Smooth muscle cell (in vitro differentiated cells): ENCODE data around the gene PLIN5. TPM values are rescaled to one million over a fixed set of nuclear protein-coding genes. Genes with fewer than 3 reads are reported as not detected.

Experiments used
- DNase-seq: peaks from one replicate; lab custom pipeline; 2025; ENCODE audit not compliant: unreplicated experiment; lab: John Stamatoyannopoulos, UW
- H2AFZ ChIP-seq: fragments of 200-600 bp; sonication (generic); 2 replicates; pipeline ENCODE4 v1.6.0; 2016; ENCODE audit warnings: antibody characterized with exemption, low read depth, mild to moderate bottlenecking
- H3F3A ChIP-seq: fragments of 200-600 bp; sonication (generic); 2 replicates; pipeline ENCODE4 v1.6.0; 2017; ENCODE audit warnings: antibody characterized with exemption, low read depth
- H3K27ac ChIP-seq: fragments of 200-600 bp; sonication (generic); 2 replicates; pipeline ENCODE4 v1.5.1; 2016; ENCODE audit warnings: low read depth, mild to moderate bottlenecking
- H3K27me3 ChIP-seq: fragments of 200-600 bp; sonication (generic); 2 replicates; pipeline ENCODE4 v1.6.1; 2016; ENCODE audit warnings: low read depth, mild to moderate bottlenecking
- H3K36me3 ChIP-seq: fragments of 200-600 bp; sonication (generic); 2 replicates; pipeline ENCODE4 v1.5.1; 2016; ENCODE audit warnings: low read depth
- H3K4me1 ChIP-seq: fragments of 200-600 bp; sonication (generic); 2 replicates; pipeline ENCODE4 v1.5.1; 2016; ENCODE audit warnings: low read depth
- H3K4me2 ChIP-seq: fragments of 200-600 bp; sonication (generic); 2 replicates; pipeline ENCODE4 v1.6.0; 2016; ENCODE audit warnings: mild to moderate bottlenecking
- H3K4me3 ChIP-seq: fragments of 200-600 bp; sonication (generic); 2 replicates; pipeline ENCODE4 v1.5.1; 2016; ENCODE audit warnings: mild to moderate bottlenecking
- H3K79me2 ChIP-seq: fragments of 200-600 bp; sonication (generic); 2 replicates; pipeline ENCODE4 v1.6.0; 2016; ENCODE audit warnings: low read depth, mild to moderate bottlenecking
- H3K9ac ChIP-seq: fragments of 200-600 bp; sonication (generic); 2 replicates; pipeline ENCODE4 v1.6.0; 2016; ENCODE audit warnings: low read depth
- H3K9me3 ChIP-seq: fragments of 200-600 bp; sonication (generic); replicated peaks from 2 replicates; pipeline ENCODE4 v1.5.1; 2016; ENCODE audit warnings: low read depth
- H4K20me1 ChIP-seq: fragments of 200-600 bp; sonication (generic); 2 replicates; pipeline ENCODE4 v1.6.0; 2016; ENCODE audit warnings: low read depth
- CTCF ChIP-seq: fragments of 200-600 bp; sonication (generic); IDR thresholded peaks from 2 replicates; pipeline ENCODE4 v1.5.1; 2017; ENCODE audit warnings: borderline replicate concordance, mild to moderate bottlenecking, antibody characterized with exemption; ENCODE audit not compliant: insufficient read depth, poor library complexity, severe bottlenecking
- WGBS: methylation state at CpG from one replicate; pipeline ENCODE4 v1.1.7; 2016; ENCODE audit warnings: low lambda C conversion rate; 5-methylcytosine and 5-hydroxymethylcytosine counted together
- polyA plus RNA-seq: library from polyadenylated mRNA; unstranded; fragments of >200 nt; fragmentation: Nextera tagmentation; extraction: Ambion mirVana; gene quantifications from 2 replicates; pipeline ENCODE4 v1.2.1, GENCODE V29; 2016
- total RNA-seq: library from RNA; depleted of rRNA; stranded (reverse); fragments of >200 nt; gene quantifications from 2 replicates; pipeline ENCODE4 v1.2.3, GENCODE V29; 2014

The PLIN5 gene
- total and polyA plus RNA-seq, 2 experiments from 2014 or later, result not detected

DNA sequence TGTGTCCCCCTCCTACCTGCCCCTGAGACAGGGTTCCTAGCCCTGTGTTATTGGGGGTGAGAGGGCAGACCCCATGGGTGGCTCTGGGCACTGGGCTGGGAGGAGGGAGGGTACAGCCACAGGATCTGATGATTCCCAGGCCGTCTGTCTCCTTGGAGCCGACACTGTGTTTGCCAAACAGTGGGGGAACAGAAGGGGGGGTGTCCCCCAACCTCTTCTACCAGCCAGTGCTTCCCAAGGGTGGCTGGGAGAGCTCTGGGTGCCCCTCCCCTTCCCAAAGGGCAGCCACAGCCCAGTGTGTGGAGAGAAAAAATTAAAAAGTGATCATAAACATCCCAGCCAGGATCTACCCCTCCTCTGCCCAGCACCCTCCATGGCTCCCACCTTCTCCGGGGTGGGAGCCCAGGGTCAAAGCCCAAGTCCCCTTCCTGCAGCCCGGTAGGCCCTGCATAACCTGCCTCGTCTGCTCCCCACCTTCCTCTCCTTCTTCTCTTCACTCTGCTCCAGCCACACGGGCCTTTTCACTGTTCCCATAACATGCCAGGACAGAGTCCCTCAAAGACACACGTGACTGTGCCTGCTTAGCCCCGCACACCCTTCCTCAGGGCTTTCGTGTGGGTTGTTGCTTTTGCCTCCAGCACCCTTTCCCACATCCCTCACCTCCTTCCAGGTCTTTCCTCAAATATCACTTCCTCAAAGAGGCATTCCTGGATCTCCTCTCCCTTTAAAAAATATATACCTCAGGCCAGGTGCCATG is 15.3 kb downstream of the PLIN5 start:
- no peaks in the 10 kb centered on the region for H3K79me2 ChIP-seq
- DNase-seq, result no peak
- no peaks in the 10 kb centered on the region for H3K9me3 ChIP-seq
- no peaks in the 10 kb centered on the region for H3K27me3 ChIP-seq
- no peak overlapping the region for H3K27ac ChIP-seq
- H3K36me3 ChIP-seq, result no peaks in the 10 kb centered on the region
- H3K9ac ChIP-seq, result no peak overlapping the region
- no peaks in the 10 kb centered on the region for H4K20me1 ChIP-seq
- H3F3A ChIP-seq, result no peaks in the 10 kb centered on the region
- TF ChIP-seq CTCF, result no peak
- no peaks in the 10 kb centered on the region for H3K4me1 ChIP-seq
- 74% methylated on average over 9 of the region's 9 CpGs for WGBS
- H2AFZ ChIP-seq, result no peak overlapping the region
- no peak overlapping the region for H3K4me3 ChIP-seq
- no peak overlapping the region for H3K4me2 ChIP-seq

DNA sequence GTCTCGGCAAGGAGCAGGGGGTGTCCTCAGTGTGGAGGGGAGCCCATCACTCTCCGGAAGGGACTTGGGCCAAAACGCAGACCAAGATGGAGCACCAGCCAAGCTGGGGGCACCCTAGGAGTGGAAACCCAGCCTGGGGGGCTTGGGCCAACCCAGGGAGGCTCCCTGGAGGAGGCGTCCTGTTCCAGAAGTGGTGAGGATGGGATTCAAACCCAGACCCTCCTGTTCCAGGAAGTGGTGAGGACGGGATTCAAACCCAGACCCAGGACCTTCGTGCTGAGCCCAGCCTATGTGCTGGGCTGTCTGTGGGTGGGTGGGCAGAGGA is 15.9 kb downstream of the PLIN5 start:
- WGBS, result 94% methylated on average over 6 of the region's 6 CpGs
- Histone ChIP-seq H3F3A (no peaks in the 10 kb centered on the region), H3K36me3 (no peaks in the 10 kb centered on the region), H2AFZ (no peak overlapping the region), H4K20me1 (no peaks in the 10 kb centered on the region), H3K4me3 (no peak overlapping the region), H3K4me2 (no peak overlapping the region), H3K4me1 (no peaks in the 10 kb centered on the region), H3K27me3 (no peaks in the 10 kb centered on the region), H3K9ac (no peak overlapping the region), H3K9me3 (no peaks in the 10 kb centered on the region), H3K79me2 (no peaks in the 10 kb centered on the region), H3K27ac (no peak overlapping the region)
- DNase-seq, result no peak
- TF ChIP-seq CTCF, result no peak

GRCh38 chr19:4518345-4519171 is 16.5 kb downstream of the PLIN5 start, which contains the start of gene PLIN4:
TSS of gene PLIN4 (minus strand) at chr19:4518486. CDS start at chr19:4518272, 214 bp downstream.
- H3K27me3 ChIP-seq, result no peaks in the 10 kb centered on the region
- no peaks in the 10 kb centered on the region for H3F3A ChIP-seq
- no peaks in the 10 kb centered on the region for H4K20me1 ChIP-seq
- no peak within 1 kb of the TSS for H3K4me3 ChIP-seq
- H2AFZ ChIP-seq, result no peak within 1 kb of the TSS
- H3K36me3 ChIP-seq, result no peaks in the 10 kb centered on the region
- no peaks in the 10 kb centered on the region for H3K4me1 ChIP-seq
- TF ChIP-seq CTCF, result no peak
- H3K9me3 ChIP-seq, result no peaks in the 10 kb centered on the region
- H3K4me2 ChIP-seq, result no peak within 1 kb of the TSS
- H3K79me2 ChIP-seq, result no peaks in the 10 kb centered on the region
- H3K9ac ChIP-seq, result no peak within 1 kb of the TSS
- no peak within 1 kb of the TSS for H3K27ac ChIP-seq
- WGBS, result 90% methylated on average over 31 of the region's 34 CpGs
- no peak for DNase-seq
